GM12878 (cell line): ENCODE measurements around the gene BAG1. TPM values are rescaled to one million over a fixed set of nuclear protein-coding genes. Genes with fewer than 3 reads are reported as not detected.

Experiments used
- BCL3 ChIP-seq: IDR thresholded peaks from 2 replicates; pipeline ENCODE4 v1.6.1; 2011; ENCODE audit warnings: borderline replicate concordance, low read depth, mild to moderate bottlenecking, moderate library complexity, low read length; ENCODE audit not compliant: insufficient read depth, poor library complexity, severe bottlenecking
- MEF2B ChIP-seq: fragments of 450-650 bp; IDR thresholded peaks from 2 replicates; pipeline ENCODE4 v1.6.1; 2018; ENCODE audit warnings: mild to moderate bottlenecking, moderate library complexity; ENCODE audit not compliant: partially characterized antibody, poor library complexity, severe bottlenecking
- PAX8 ChIP-seq: fragments of 450-650 bp; IDR thresholded peaks from 2 replicates; pipeline ENCODE4 v1.6.1; 2017; ENCODE audit warnings: mild to moderate bottlenecking, moderate library complexity
- POU2F2 ChIP-seq: IDR thresholded peaks from 3 replicates; pipeline ENCODE4 v1.6.1; 2011; ENCODE audit warnings: low read depth, mild to moderate bottlenecking, low read length, borderline replicate concordance
- RCOR1 ChIP-seq: conservative IDR thresholded peaks from 2 replicates; pipeline ENCODE4 v1.6.1; 2012; ENCODE audit warnings: low read depth, low read length, improper control_type of control experiment
- SMARCA5 ChIP-seq: fragments of 450-650 bp; IDR thresholded peaks from 2 replicates; pipeline ENCODE4 v1.6.1; 2017; ENCODE audit warnings: mild to moderate bottlenecking
- YY1 ChIP-seq: IDR thresholded peaks from 2 replicates; pipeline ENCODE4 v1.6.1; 2011; ENCODE audit warnings: low read depth, mild to moderate bottlenecking, low read length
- ZNF274 ChIP-seq: IDR thresholded peaks from one replicate; pipeline ENCODE4 v1.8.0; 2011; ENCODE audit not compliant: insufficient read length, insufficient read depth
- polyA plus RNA-seq, 11 experiments: library from polyadenylated mRNA; depleted of rRNA in 4 of 11; unstranded in 6 of 11; stranded (reverse) in 5 of 11; fragments of >200 nt; fragmentation: Nextera tagmentation in 4 of 11; fragmentation: Illumina TruSeq in 1 of 11; extraction: Ambion mirVana in 4 of 11; extraction: Trizol in 1 of 11; gene quantifications; 1 replicate in 1 of 11; 2 replicates in 10 of 11; pipeline versions ENCODE4 v1.2.1 to v1.2.3, GENCODE V29; 2011 to 2016; ENCODE audit warnings: inconsistent platforms in 2 of 11, missing spikeins in 2 of 11, low read depth in 1 of 11
- total RNA-seq, 4 experiments: library from RNA; depleted of rRNA in 3 of 4; stranded (reverse); fragments of >200 nt in 3 of 4; fragmentation: Illumina TruSeq in 1 of 4; extraction: Trizol in 1 of 4; gene quantifications; 2 replicates each; pipeline versions ENCODE4 v1.2.1 to v1.2.3, GENCODE V29; 2013 to 2021
- TF ChIP-seq, protein P1 (sequence below): IDR thresholded peaks from 2 replicates; pipeline ENCODE4 v1.6.1; 2011; ENCODE audit warnings: low read depth, low read length, improper control_type of control experiment, borderline replicate concordance

Gene BAG1
- total and polyA plus RNA-seq, 10 of the 15 experiments (the other 5 are each of a cell fraction or from before 2014, with no cell fraction given) = 11.6 to 135 (median 68.9) TPM

DNA sequence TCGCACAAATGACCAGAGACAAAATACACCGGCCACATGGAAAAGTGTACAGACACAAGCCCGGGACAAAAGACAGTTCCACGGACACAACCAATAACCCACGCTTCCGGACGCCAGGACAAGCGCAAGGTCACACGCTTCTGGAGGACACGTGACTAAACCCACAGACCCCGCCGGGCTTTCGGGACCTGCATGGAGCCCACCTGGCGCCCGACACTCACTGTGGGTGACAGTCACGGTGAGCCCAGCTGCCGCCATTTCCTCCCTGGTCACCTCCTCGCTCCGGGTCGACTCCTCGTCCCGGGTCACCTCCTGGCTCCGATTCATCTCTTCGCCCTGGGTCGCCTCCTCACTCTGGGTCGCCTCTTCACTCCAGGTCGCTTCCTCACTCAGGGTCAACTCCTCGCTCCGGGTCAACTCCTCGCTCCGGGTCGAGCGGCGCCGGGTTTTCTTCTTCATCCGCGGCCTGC lies 470 bp downstream of the BAG1 start (continued):
- TF ChIP-seq BCL3 (no peak), ZNF274 (no peak), RCOR1 (no peak), POU2F2 (no peak), MEF2B (no peak), YY1 (peak; percentile 83), SMARCA5 (peak; percentile 79; the same call in 1 of the 2 replicates), PAX8 (no peak)
- TF ChIP-seq, protein P1, sequence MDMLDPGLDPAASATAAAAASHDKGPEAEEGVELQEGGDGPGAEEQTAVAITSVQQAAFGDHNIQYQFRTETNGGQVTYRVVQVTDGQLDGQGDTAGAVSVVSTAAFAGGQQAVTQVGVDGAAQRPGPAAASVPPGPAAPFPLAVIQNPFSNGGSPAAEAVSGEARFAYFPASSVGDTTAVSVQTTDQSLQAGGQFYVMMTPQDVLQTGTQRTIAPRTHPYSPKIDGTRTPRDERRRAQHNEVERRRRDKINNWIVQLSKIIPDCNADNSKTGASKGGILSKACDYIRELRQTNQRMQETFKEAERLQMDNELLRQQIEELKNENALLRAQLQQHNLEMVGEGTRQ = peak; percentile 56
